Cardiac fibroblast (primary cell): ENCODE data around the gene CXCL1.
A peak's percentile ranks its signal among the peaks of the same experiment; 100 is the strongest.

ENCODE experiments used
- DNase-seq, 2 donors: peaks; one replicate each; pipeline versions ENCODE4 v3.0.0 to v3.0.0-alpha.2; 2010; ENCODE audit warnings: low read depth in 2 of 2
- H3K4me3 ChIP-seq, 2 donors: replicated peaks in 1 of 2; 1 replicate in 1 of 2; 2 replicates in 1 of 2; pipeline ENCODE4 v1.5.1; 2011; ENCODE audit warnings: low read depth in 2 of 2, low read length in 2 of 2, mild to moderate bottlenecking in 2 of 2, moderate library complexity in 1 of 2
- TF ChIP-seq, protein P1 (sequence below): IDR thresholded peaks from one replicate; pipeline ENCODE4 v1.5.1; 2011; ENCODE audit warnings: low read depth, mild to moderate bottlenecking, low read length, inconsistent platforms

CXCL1 gene

DNA sequence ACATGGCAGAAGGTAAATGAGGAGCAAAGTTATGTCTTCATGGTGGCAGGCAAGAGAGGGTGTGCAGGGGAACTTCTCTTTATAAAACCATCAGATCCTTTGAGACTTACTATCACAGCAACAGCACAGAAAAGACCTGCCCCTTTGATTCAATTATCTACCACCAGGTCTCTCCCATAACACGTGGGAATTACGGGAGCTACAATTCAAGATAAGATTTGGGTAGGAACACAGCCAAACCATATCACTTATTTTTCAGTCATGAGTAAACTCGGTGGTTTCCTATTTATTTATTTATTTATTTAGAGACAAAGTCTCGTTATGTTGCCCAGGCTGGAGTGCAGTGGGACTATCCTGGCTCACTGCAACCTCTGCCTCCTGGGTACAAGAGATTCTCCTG lies 22.1 kb downstream of the CXCL1 start:
- DNase-seq, result peak in 1 of 2 donors; percentile 58
- no peak overlapping the region for H3K4me3 ChIP-seq
- TF ChIP-seq, protein P1, sequence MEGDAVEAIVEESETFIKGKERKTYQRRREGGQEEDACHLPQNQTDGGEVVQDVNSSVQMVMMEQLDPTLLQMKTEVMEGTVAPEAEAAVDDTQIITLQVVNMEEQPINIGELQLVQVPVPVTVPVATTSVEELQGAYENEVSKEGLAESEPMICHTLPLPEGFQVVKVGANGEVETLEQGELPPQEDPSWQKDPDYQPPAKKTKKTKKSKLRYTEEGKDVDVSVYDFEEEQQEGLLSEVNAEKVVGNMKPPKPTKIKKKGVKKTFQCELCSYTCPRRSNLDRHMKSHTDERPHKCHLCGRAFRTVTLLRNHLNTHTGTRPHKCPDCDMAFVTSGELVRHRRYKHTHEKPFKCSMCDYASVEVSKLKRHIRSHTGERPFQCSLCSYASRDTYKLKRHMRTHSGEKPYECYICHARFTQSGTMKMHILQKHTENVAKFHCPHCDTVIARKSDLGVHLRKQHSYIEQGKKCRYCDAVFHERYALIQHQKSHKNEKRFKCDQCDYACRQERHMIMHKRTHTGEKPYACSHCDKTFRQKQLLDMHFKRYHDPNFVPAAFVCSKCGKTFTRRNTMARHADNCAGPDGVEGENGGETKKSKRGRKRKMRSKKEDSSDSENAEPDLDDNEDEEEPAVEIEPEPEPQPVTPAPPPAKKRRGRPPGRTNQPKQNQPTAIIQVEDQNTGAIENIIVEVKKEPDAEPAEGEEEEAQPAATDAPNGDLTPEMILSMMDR, result no peak

DNA sequence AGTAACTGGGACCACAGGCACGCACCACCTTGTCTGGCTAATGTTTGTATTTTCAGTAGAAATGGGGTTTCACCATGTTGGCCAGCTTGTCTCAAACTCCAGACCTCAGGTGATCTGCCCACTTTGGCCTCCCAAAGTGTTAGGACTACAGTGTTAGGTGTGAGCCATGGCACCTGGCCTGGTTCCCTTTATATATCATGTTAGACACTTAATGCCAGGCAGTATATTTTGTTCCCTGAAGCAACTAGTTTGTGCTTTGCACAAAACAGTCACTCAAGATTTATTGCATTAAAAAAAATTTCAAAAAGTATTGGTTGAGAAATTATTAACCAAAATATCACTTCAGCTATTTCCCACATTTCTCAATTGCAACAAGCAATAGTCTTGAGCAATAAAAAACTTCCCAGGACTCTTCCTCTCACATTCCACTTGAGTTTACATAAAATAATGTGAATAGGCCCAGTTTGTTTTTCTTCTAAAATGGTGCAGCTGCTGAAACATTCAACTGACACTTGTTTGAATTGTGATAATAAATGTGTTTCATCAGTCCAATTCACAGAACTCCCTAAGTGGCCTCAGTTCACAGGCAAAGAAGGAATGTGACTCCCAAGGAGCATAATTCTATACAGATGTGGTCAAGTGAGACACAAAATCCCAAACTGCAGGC lies 22.7 kb downstream of the CXCL1 start:
- TF ChIP-seq, protein P1, result no peak
- DNase-seq, result peak; percentile 93 to 95
- H3K4me3 ChIP-seq, result no peak overlapping the region

DNA sequence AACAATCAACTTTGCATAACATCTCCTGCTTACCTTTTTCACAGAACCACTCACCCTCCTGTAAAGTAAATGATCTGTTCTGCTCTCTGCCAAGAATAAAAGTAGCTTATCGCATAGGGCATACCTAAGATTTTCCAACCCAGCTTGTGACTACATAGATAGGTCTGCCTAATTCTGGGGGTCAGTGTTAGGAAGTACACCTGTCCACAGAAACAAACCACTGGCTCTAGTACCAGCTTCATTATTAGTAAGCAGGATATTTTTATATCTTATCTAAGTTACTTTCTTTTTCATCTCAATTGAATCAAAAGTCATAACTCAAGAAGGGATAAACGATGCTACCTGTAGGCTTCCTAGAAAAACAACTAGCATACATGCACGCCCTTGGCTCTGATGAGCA lies 23.8 kb downstream of the CXCL1 start:
- TF ChIP-seq, protein P1, result no peak
- no peak overlapping the region for H3K4me3 ChIP-seq
- DNase-seq, result no peak

DNA sequence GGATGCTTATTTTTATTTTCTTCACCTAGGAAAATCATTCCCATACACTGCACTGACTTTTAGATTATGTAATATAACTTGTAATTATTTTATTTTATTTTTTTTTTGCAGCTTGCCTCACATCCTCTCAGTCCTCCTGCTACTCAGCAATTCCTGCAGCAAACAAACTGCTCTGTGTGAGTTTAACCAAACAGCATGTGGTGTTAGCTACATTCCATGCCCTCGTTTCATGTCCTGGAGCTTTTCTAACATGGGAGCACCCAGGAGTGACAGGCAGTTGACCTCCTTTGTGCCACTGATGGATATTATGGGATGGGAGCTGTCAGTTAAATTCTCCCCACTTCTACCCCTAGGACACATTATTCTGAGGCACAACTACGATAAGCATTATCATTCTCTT lies 24.8 kb downstream of the CXCL1 start:
- H3K4me3 ChIP-seq, result no peak overlapping the region
- TF ChIP-seq, protein P1, result no peak
- no peak for DNase-seq

DNA sequence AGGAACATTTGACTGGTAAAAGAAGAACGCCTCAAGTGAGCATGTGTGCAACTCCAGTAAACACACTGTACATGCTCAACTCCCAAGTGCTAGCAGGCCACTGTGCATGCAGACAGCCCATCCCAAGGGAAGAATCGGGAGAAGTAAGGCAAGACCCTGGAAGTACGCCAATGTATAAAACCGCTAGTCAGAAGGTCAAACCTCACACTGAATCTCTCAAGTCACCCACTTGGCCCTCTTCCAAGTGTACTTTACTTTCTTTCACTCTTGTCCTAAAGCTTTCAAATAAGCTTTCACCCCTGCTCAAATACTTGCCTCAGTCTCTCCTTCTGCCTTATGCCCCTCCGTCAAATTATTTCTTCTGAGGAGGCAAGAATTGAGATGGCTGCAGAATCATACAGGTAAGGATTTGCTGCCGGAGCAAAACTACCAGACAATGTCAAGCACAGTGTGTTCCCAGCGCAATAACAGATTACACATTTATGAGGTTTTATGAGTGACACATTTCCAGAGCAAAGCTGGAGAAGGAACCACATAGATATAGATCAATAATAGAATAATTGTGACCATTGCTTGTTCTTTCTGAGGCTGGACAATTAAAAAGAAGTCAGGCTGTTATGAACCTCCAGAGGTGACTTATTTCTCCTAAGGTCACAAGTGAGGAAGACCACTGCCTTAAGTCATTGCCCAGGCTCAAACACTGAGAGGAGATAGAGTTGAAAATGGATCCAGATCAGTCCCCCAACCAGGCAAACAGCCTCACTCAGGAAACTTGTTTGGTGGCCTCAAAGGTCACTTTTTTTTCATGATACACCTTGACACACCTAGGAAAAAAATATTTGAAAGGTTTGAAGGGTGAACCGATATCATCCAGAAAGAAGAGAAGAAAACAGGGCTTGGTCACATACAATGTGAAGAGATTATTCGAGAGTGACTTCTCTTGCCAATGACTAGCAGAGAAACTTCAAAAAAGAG lies 26.3 kb downstream of the CXCL1 start:
- H3K4me3 ChIP-seq, result no peak overlapping the region
- peak; percentile 74 to 85 for DNase-seq
- TF ChIP-seq, protein P1, result no peak

DNA sequence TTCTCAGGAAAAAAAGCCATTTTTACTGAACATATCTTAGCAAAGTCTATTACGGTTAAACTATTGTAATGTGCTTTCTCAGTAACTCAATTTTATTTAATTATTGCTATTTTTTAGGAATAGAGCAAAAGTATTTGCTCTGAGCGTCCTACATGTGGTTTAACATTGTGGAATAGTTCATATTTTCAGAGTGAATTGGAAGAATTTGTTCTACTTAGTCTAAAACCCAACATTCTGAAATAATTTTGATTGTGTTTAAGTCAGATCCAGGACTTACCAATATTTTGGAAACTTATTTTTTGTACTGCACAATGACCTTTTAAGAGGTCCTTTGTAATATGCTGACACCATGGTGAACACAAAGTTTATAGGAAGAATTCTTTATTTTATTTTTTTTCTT lies 27.2 kb downstream of the CXCL1 start:
- no peak overlapping the region for H3K4me3 ChIP-seq
- no peak for DNase-seq
- TF ChIP-seq, protein P1, result no peak
